GM19023 (cell line): Measurements from ENCODE around the gene MORN1.
"Not testable (repeated sequence)": the region's sequence is repeated elsewhere in the genome, so short reads cannot be mapped to it uniquely, and the experiment has no call there.

ENCODE experiments used
- ATAC-seq: cut with Tn5 transposase; IDR thresholded peaks from one replicate; pipeline ENCODE4 v1.9.1; 2021; ENCODE audit warnings: mild to moderate bottlenecking, moderate library complexity; ENCODE audit not compliant: unreplicated experiment

Gene MORN1

DNA sequence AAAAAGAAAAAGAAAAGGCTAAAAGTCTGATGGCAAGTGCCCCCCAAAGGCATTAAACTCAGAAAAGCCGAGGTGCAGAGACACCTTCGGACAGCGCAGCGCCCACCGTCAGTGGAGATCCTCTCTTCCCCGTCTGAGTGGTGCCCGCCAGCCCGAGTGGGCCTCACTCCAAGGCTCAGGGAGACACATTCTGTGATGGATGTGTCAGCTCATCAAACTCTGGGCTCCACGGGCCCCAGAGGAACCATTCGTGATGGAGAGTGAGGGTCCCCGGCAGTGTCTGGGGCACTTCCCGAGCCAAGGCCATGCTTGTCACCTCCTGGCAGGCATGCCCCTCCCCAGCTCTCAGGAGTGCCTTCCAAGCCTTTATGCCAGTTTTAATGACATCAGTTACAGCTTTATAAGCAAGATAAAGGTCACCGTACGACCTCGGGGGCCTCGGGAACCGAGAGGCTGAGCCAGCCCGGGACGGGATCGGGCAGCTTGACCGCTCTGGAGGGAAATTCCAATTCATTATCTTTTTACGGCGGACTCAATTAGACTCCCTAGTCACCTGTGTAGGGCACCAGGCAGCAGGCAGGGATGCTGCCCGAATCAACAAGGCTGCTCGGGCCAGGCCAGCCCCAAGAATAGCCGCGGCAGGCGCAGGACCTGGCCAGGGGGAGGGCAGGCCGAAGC is 49.5 kb downstream of the MORN1 start:
- ATAC-seq = no peak

DNA sequence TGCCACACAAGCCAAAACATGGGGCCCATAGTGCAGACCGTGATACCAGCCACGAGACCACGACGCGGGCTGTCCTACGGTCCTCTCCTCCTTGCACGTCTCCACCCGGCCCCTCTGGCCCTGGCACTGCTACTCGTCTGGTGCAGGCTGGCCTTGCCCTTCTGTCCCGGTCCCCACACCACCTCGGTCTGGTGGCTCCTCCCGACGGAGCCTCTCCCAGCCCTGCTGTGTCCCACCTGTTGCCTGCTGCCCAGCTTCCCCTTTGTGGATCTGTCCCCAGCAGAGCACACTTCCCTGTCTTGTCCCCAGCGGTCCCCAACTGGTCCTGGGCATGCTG is 50.5 kb downstream of the MORN1 start:
- no peak for ATAC-seq

DNA sequence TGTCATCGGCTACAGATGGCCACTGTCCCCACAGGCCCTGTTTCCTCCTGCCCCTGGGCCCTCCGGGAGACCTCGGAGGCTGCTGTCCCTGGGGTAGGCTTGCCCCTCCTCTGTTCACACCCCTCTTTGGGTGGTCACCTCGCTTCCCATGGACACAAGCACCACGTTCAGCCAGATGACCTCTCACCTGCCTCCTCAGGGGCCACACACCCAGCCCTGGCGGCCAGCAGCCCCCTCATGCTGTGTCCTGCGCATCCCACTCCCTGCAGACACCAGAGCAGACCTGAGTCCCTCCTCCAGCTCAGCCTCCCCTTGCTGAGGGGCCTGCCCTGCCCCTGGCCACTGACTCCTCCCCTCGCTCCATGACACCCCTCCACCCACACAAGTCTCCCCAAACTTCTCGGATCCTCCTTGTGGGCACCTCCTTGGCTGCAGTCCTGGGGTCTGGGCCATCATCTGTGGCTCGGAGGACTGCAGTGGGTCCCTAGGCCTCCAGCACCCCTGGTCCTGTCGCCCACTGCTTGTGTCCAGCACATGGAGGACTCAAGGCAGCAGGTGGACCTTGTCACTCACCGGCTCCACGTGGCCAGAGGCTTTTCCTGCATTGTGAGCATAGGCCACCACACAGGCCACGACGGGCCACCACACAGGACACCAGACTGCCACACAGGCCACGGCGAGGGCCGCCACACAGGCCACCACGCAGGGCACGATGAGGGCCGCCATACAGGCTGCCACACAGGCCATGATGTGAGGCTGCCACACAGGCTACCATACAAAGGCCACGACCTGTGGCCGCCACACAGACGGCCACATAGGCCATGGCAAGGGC is 51.1 kb downstream of the MORN1 start:
- no peak for ATAC-seq

DNA sequence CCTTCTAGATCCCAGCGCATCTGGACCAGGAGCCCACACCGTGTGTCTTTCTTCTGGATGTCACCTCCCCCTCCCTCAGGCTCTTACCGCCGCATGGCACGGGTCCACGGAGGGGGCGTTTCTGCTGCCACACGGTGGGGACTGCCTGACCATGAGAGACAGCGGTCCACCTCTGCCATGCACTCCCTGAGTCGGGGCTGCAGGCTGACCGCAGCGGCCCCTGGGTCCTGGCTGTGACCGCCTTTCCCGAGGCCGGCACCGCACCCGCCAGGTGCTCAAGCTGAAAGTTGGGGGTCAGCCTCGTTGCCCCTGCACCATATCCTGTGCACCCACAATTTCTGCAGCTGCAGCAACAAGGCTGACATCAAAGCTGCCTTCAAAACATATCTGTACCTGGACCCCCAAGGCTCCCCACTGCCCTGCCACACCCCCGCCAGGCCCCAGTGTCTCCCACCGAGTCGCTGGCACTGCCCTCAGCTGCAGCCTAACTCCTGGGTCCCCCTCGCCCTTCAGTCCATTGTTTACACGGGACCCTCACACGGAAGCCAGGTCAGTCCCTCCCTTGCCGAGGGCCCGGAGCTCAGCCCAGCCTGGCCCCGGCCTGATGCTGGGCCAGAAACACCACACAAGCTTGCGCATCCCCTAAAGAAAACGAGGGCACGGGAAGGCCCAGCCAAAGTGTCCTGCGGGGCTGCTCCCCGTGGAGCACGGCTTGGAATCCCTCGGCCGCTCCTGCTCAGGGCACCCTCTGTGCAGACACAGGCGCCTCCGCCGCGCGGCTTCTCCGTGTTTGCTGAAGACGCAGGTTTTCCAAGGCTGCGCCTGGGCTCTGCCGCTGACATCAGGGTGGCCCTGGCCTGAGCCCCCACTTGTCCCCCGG is 51.9 kb downstream of the MORN1 start:
- no peak for ATAC-seq

DNA sequence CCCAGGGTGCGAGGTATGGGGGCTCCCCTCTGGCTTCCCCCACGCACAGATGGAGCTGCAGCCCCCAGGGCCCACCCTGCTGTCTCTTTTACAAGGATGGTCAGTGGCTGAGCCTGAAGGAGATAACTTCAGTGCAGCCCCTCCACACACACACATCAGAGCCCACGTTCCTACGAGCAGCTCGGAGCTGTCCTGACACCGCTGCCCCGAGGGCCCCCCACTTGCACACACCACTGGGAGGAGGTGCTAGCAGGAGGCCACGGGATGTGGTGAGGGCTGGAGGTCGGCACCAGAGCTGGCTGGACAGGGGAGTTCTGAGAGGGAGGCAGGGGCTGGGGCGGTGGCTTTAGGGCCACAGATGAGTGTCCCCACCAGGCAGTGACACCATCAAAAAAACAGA is 53.9 kb downstream of the MORN1 start:
- ATAC-seq = no peak

DNA sequence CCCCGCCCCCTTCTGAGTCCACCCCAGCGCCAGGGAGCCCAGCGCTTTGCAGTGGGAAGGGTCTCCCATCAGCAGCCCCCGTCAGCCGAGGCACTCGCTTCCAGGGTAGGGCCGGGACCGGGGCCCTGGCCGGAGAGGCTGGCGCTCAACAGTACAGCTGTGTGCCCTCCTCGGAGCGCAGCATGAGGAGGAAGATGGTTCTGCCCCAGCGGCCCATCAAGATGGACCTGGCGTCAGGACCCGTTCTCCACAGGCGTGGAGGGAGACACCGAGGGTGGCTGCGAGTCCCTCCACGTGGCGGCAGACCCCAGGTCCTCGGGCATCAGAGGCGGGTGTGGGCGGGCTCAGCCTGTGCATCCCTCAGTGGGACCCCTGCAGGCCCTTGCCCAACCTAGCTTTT is 54.3 kb downstream of the MORN1 start:
- ATAC-seq = no peak

DNA sequence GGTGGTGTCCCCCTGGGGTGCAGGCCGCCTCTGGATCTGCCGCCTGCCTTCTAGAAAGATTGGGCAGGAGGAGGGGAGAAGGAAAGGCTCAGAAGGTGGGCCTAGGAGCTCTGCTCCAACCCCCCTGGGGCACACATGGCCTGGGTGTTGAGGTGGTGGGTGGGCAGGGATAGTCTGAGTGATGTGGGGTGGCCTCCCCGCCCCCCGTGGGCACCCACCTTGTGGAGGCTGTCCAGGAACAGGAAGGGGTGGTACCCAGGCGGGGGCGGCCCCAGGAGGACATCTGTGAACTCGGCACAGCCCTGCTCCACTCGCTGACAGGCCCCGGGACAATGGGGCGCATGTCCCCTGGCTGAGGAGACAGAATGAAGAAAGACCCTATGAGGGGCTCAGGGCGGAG is 54.9 kb downstream of the MORN1 start:
- no peak for ATAC-seq

DNA sequence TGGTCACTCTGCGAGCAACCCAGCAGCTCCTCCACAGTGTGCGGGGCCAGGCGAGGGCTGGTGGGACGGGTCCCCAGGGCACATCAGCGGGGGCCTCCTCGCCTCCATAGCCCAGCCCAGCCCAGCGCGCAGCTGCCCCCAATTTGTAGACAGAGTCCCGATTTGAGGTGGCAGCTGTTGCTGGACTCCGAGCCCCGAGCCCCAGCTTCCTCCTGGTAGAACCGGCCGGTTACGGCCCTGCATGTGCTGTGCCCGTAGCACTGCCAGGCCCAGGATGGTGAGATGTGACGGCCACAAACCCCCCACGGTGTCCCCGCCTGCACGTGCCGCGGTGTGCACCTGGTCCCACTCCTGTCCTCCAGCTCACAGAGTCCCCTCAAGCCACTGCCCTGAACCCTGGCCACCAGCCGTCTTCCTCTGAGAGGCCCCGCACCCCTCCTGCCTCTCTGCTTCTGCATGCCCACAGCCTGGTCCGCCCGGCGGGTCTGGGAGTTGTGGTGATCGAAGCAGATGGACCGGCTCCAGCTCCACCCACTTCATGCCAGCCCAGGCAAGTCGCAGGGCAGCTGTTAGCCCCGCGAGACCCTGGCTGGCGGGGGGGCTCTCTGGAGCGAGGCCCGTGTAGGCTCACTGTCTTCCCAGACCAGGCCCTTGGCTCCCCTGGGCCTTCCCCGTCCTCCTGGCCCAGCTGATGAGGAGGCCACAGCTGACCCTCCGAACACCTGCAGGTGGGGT is 55.5 kb downstream of the MORN1 start:
- ATAC-seq = no peak

DNA sequence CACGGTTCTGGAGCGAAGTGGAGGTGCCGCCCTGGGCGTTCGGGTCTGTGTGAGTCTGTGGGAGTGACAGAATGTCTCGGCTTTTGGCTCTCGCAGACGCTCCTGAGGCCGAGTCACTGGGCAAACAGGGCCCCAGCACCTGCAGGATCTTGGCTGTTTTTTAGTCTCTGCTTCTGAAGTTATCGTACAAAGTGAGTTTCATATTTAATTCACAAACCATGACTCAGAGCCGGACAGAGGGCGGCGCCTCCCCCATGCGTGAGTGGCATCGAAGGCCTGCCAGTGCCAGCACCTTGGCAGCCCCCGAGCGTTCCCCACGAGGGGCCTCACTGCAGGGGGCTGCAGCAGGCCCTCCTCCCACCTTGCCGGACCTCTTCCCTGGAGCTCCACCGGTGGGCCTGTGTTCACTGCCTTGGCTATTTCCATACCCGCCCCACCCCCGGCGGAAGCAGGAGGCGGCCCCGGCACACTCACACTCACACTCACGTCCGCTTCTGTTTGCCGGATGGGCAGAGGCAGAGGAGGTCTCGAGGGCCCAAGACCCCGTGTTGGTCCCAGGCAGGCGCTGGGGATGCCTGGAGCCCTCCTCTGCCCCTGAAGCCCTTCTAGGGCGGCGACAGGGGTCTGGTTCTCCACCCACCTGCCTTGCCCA is 56.3 kb downstream of the MORN1 start:
- ATAC-seq = no peak

DNA sequence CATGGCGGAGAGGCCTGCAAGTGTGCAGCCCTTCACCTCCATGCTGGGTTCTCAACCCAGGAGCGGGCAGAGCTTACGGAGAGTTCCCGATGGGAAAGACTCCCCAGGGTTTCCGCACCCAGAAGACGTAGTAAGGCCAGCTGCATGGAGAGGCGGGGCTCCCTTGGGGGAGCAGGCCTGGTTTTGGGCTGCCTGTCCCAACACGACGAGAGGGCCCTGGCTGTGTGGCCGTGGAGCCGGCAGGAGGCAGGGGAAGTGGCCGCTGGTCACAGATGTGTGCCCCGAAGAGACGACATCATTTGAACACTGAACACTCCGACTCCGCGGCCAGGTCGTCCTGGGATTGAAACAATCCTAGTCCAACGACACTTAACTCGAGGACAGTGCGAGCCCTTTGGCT is 57.0 kb downstream of the MORN1 start:
- ATAC-seq = no peak

DNA sequence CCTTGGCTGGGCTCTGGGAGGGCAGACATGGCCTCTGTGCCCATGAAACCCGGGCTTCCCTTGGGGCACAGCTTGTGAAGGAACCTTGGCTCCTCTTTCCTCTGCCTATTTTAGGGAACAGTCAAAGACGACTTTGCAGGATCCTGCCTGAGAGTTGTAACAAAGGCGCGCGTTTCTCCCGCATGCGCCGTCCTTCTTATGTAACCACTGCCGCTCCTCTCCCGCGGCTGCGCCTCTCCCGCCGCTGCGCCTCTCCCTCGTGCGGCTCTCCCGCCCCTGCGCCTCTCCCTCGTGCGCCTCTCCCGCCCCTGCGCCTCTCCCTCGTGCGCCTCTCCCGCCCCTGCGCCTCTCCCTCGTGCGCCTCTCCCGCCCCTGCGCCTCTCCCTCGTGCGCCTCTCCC is 59.8 kb downstream of the MORN1 start:
- ATAC-seq = not testable (repeated sequence)

DNA sequence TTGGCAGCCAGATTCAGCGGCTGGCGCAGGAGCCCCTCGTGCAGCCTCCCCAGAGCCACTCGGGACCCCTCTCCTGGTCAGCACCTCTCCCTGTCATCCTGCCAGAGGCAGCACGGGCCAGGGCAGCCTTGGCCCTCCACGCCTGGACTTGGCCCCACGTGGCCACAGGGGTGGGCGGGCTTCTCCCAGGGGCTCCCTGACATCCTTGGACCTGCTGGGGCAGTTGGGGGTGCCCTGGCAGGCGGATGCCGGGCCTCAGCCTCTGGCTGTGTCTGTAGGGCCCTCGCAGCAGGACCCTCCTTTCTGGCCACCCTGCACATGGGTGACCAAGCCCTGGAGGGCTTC is 60.2 kb downstream of the MORN1 start:
- no peak for ATAC-seq

DNA sequence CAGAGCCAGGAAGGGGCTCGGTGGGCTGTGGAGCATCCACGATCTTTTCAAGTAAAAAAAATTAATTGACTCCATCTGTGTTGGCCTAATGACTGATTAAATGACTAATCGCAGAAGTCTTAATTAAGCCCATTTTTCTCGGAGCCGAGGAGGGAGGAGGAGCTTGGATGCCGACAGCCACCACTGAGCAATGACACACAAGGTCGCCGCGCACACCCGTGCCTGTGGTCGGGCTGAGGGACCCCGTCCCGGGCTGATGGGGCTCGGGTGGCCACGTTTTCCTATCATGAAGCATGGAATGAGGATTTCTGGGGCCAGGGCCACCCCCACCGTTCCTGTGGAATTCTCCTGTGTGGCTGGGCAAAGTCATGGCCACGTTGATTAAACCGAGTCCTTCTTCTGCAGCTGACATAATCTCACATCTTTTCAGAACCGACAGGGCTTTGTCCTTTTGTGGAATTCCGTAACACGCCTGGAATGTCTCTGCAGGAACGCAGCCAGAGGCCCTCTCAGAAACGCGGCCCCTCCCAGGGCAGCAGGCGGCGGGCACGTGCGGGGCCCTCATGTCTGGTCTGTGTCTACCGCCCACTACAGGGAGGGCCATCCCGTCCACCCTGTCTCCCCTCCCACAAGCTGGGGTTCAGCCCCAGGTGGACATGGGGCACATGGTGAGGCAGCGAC is 60.7 kb downstream of the MORN1 start:
- ATAC-seq = no peak

DNA sequence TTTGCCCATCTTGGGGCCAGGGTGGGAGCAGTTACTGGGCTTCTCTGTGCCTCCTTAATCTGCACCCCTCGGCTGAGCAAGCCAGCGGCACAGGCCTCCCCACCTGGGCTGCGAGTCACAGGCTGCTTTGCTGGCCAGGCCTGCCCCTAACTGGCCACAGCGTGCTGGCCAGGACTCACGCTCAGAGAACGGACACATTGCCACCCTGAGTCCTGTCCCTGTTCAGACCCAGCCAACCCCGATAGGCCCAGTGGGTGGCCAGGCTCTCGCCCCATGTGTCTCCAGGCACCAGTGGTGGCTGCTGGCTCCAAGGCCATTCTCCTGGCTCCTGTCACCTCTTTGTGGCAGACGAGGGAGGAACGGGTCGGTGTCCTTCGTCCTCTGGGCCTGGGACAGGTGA is 61.3 kb downstream of the MORN1 start:
- no peak for ATAC-seq

DNA sequence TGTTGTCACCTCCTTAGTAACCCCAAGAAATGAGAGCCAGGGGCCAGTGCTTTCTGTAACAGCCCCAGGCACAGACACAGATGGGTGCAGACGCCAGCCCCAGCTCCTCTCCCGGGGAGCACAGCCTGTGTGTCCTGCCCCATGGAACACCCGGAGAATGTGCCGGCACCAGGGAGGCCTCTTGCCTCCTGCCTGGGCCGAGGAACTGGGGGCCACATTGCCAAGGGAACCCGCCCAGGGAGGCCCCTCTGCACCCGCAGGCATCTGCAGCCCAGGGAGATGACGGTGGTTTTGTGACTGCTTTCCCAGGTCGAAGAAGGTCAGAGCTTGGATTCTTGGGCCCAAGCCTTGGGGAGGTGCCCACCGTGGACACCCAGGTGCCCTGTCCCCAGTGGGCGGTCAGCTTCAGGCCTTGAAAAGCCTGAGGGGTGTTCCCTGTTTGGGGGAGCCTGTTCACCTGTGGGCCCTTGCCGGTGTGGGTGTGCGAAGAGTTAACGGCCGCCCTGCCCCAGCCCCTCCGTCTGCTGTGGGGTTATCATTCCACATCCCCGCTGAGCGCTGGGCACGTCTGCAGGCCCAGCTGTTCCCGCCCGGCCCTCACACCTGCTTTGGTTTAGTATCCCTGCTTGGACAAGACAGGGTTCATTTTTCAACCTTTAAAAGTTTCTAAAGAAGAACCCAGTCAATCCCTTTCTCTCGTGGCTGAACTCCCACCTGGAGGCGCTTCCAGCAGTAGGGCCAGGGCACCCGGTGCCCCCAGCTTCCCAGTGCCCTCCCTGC is 62.5 kb downstream of the MORN1 start:
- ATAC-seq = no peak

DNA sequence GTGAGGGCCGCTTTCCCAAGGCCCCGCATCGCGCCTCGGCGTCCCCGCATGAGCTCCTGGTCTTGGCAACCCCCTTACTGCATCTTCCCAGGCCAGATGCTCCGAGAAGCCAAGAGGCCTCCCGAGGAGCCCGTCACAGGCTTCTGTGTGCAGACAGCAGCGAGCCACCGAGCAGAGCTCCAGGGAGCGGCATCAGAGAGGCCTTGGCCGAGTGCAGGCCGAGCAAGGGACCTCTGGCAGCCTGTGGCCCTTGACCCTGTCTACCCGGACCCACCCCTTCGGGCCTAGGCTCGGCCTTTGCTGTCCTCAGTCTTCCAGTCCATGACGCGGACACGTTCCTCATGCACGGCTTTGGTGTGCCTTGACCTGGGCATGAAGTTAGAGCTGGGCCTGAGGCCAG is 63.5 kb downstream of the MORN1 start:
- ATAC-seq = no peak

DNA sequence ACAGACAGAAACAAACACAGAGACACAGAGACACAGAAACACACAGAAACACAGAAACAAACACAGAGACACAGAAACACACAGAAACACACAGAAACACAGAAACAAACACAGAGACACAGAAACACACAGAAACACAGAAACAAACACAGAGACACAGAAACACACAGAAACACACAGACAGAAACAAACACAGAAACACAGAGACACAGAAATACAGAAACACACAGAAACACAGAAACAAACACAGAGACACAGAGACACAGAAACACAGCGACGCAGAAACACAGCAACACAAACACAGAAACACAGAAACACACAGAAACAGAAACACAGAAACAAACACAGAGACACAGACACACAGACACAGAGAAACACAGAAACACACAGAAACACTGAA is 64.2 kb downstream of the MORN1 start:
- not testable (repeated sequence) for ATAC-seq

DNA sequence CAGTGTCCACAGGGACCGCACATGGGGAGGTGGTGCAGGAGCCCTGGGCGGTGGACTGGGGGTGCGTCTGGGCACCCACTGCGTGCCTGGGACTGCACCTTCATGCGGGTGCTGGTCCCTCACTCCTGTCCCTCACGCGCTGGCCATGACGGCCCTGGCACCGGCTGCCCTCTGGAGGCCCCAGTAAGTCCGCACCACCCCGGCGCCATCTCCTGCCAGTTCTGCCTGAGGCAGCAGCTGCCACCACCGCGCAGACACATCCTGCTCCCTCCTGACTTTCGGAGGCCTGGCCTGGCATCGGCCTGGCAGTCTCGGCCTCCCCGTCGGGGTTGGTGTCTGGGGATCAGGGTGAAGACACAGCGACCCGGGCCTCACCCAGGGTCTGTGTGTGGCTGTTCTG is 64.8 kb downstream of the MORN1 start:
- ATAC-seq = no peak
